NAMALWA (cell line): ENCODE data around the gene ADO.

Experiments
- DNase-seq: peaks from one replicate; pipeline ENCODE4 v3.0.0-alpha.2; 2015; ENCODE audit warnings: low spot score

ADO gene

GRCh38 chr10:62818426-62819011 lies 14.0 kb downstream of the ADO start:
- DNase-seq = no peak

GRCh38 chr10:62819141-62819920 lies 14.8 kb downstream of the ADO start:
- DNase-seq = no peak

GRCh38 chr10:62820586-62820985 lies 16.1 kb downstream of the ADO start:
- no peak for DNase-seq

GRCh38 chr10:62826273-62826672 lies 21.8 kb downstream of the ADO start:
- no peak for DNase-seq

- DNase-seq = no peak
These were observed 25.1 kb downstream of the ADO start for GRCh38 chr10:62829622-62830021.

- DNase-seq = no peak
These were observed 26.2 kb downstream of the ADO start for GRCh38 chr10:62830679-62831078.

GRCh38 chr10:62831346-62831745 lies 26.8 kb downstream of the ADO start:
- no peak for DNase-seq

DNA sequence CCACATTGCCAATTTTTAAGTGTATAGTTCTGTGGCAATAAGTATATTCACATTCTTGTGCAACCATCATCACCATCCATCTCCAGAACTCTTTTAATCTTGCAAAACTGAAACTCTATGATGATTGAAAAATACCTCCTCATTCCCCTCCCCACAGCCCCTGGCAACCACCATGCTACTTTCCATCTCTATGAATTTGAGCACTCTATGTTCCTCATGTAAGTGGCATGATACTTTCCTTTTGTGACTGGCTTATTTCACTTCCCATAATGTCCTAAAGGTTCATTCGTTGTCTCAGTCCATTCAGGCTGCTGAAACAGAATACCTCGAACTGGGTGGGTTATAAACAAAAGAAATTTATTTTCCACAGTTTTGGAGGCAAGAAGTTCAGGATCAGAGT lies 35.1 kb downstream of the ADO start:
- no peak for DNase-seq

GRCh38 chr10:62842983-62843382 lies 38.5 kb downstream of the ADO start:
- no peak for DNase-seq

GRCh38 chr10:62843600-62843999 lies 39.1 kb downstream of the ADO start:
- DNase-seq = no peak

GRCh38 chr10:62844280-62845011 lies 39.9 kb downstream of the ADO start:
- no peak for DNase-seq

GRCh38 chr10:62847433-62847832 lies 42.9 kb downstream of the ADO start:
- DNase-seq = no peak

DNA sequence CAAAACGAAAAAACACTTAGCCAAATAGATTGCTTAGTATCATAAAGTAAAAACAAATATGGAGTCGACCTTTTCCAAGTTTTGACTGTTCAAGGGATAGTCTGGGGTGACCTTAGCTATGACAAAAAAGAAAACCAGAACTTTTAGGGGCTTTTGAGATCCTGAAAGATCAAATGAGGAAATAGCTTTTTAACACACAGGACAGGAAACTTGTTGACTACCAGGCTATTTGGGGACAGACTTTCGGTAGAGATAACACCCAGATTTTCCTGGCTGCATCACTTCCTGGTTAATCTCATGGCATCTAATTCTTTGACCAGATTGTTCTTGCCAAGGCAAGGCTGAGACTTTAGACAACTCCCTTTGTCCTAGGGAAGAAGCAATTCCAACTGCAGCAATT lies 46.1 kb downstream of the ADO start:
- DNase-seq = no peak

- DNase-seq = peak; percentile 50
These were observed 46.9 kb downstream of the ADO start for GRCh38 chr10:62851442-62851841.

DNA sequence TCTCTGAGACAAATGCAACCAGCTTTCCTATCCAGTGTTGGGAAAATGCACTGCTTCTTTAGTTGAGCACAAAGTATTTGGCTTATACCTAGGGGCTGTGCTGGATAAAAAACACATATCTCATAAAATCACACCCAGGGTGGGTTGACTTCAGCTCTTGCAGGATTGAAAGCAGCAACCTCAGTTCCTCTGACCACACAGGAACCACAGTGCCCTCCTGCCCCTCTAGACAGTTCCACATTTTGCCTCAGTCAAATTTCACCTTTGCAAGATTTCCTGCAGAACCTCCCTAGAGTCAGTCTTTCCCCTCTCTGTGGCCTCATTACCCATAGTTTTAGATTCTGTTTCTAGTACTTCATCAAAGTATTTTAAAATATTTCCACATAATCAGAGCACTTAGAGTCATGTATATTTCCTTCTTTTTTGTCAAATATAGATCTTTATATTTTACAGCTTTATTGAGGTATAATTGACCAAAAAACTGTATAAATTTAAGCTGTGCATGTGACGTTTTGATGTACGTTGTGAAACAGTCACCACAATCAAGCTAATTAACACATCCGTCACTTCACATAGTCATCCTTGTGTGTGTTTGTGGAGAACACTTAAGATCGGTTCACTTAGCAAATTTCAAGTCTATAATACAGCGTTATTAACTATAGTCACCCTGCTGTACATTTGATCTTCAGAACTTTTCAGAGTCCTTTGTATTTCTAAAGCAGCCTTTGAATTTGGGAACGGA lies 48.6 kb downstream of the ADO start:
- no peak for DNase-seq

DNA sequence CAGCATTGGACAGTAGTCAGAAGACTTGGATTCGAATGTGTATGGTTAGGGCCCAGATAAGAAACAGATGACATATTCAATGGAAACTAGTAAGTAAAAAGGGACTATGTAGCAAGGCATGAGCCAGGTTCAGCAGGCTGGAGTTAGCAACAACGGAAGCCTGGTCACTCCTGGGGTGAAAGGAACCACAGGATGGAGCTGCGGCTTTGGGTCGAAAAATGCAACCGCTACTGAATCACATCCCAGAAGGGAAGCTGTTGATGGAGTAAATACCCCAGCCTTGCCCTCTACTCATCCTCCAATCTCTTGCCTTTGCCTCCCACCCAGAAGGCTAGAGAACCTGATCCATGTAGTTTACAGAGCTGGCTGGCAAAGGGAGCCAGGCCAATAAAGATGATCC lies 49.2 kb downstream of the ADO start:
- no peak for DNase-seq

DNA sequence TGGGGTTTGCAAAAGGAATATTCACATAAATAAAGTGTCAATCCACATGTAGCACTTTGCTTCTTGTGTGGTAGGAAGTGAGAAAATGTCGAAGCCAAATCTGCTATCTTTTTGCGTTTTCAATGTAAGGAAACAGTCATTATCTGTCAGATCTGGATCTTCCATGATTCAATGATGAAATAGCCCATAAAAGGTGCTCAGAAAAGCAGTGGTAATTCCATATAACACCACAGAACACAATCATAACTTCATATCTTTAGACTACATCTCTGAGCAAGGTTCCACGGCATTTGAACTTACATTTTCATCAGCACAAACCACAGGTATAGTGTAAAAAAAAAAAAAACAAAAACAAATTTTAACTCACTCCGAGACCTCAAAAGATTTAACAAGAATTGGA lies 51.5 kb downstream of the ADO start:
- DNase-seq = no peak
